ENCODE data around the gene PHF2. TPM values are rescaled to one million over a fixed set of nuclear protein-coding genes. Genes with fewer than 3 reads are reported as not detected.

PHF2 gene
- total and polyA plus RNA-seq, 2 experiments from 2014 or later, result 4.6 to 16.5 TPM

- Histone ChIP-seq H3K4me2 (ENCODE audit: unreplicated experiment) (no peak overlapping the region), H3K9me2 (ENCODE audit: insufficient read depth) (no peaks in the 10 kb centered on the region), H3K27ac (no peak overlapping the region), H4K20me1 (ENCODE audit: insufficient read depth) (0 out of 2 replicates have a peak, but pooled peaks cover 4% of the 10 kb centered on the region), H3K27me3 (replicated peaks; ENCODE audit: insufficient read depth) (no peaks in the 10 kb centered on the region), H3K79me2 (ENCODE audit: insufficient read depth) (peaks cover 95% of the 10 kb centered on the region), H3K4me1 (ENCODE audit: insufficient read depth) (no peaks in the 10 kb centered on the region), H3F3A (ENCODE audit: insufficient read depth) (no peaks in the 10 kb centered on the region), H3K4me3 (no peak overlapping the region), H3K9ac (no peak overlapping the region), H2AFZ (no peak overlapping the region), H3K36me3 (ENCODE audit: low read depth) (0 out of 2 replicates have a peak, but pooled peaks cover 4% of the 10 kb centered on the region), H3K9me3 (ENCODE audit: low read depth) (no peaks in the 10 kb centered on the region)
- TF ChIP-seq EZH2phosphoT487 (IDR thresholded peaks at IDR 0.05; ENCODE audit: insufficient read depth, low read depth), result no peak
- no peak for TF ChIP-seq EZH2 (IDR thresholded peaks at IDR 0.05; ENCODE audit: insufficient read depth, poor library complexity, severe bottlenecking)
- no peak for DNase-seq
- in situ Hi-C loops (cut with MboI), result no loop called here
- 83 to 85% methylated on average over 2 of the region's 2 CpGs for WGBS, 2 experiments (ENCODE audit: low coverage in 1 of 2, low lambda C conversion rate in 2 of 2, missing lambda C conversion rate in 2 of 2)
These were observed 35.8 kb downstream of the PHF2 start for GRCh38 chr9:93612052-93612795.

GRCh38 chr9:93612796-93613154 is 36.4 kb downstream of the PHF2 start:
- H3K4me1 ChIP-seq (ENCODE audit: insufficient read depth), result no peaks in the 10 kb centered on the region
- no peaks in the 10 kb centered on the region for H3K27me3 ChIP-seq (replicated peaks; ENCODE audit: insufficient read depth)
- peaks cover 96% of the 10 kb centered on the region for H3K79me2 ChIP-seq (ENCODE audit: insufficient read depth)
- in situ Hi-C loops (cut with MboI), result no loop called here
- H3K4me2 ChIP-seq (ENCODE audit: unreplicated experiment), result no peak overlapping the region
- H3F3A ChIP-seq (ENCODE audit: insufficient read depth), result no peaks in the 10 kb centered on the region
- H3K4me3 ChIP-seq, result no peak overlapping the region
- H3K9me3 ChIP-seq (ENCODE audit: low read depth), result no peaks in the 10 kb centered on the region
- no peak overlapping the region for H2AFZ ChIP-seq
- no peak for DNase-seq
- no peak overlapping the region for H3K27ac ChIP-seq
- H4K20me1 ChIP-seq (ENCODE audit: insufficient read depth), result 0 out of 2 replicates have a peak, but pooled peaks cover 4% of the 10 kb centered on the region
- WGBS, 2 experiments (ENCODE audit: low coverage in 1 of 2, low lambda C conversion rate in 2 of 2, missing lambda C conversion rate in 2 of 2), result 73 to 78% methylated on average over 5 of the region's 5 CpGs
- no peaks in the 10 kb centered on the region for H3K9me2 ChIP-seq (ENCODE audit: insufficient read depth)
- 0 out of 2 replicates have a peak, but pooled peaks cover 4% of the 10 kb centered on the region for H3K36me3 ChIP-seq (ENCODE audit: low read depth)
- no peak for TF ChIP-seq EZH2 (IDR thresholded peaks at IDR 0.05; ENCODE audit: insufficient read depth, poor library complexity, severe bottlenecking)
- TF ChIP-seq EZH2phosphoT487 (IDR thresholded peaks at IDR 0.05; ENCODE audit: insufficient read depth, low read depth), result no peak
- no peak overlapping the region for H3K9ac ChIP-seq

- H3K27me3 ChIP-seq (replicated peaks; ENCODE audit: insufficient read depth), result no peaks in the 10 kb centered on the region
- no peak overlapping the region for H3K4me3 ChIP-seq
- no peak for DNase-seq
- H3K9me3 ChIP-seq (ENCODE audit: low read depth), result no peaks in the 10 kb centered on the region
- H3K4me2 ChIP-seq (ENCODE audit: unreplicated experiment), result no peak overlapping the region
- 0 out of 2 replicates have a peak, but pooled peaks cover 4% of the 10 kb centered on the region for H3K36me3 ChIP-seq (ENCODE audit: low read depth)
- 0 out of 2 replicates have a peak, but pooled peaks cover 4% of the 10 kb centered on the region for H4K20me1 ChIP-seq (ENCODE audit: insufficient read depth)
- in situ Hi-C loops (cut with MboI), result no loop called here
- H2AFZ ChIP-seq, result no peak overlapping the region
- H3K9ac ChIP-seq, result no peak overlapping the region
- H3K79me2 ChIP-seq (ENCODE audit: insufficient read depth), result peaks cover 96% of the 10 kb centered on the region
- H3K27ac ChIP-seq, result no peak overlapping the region
- H3K4me1 ChIP-seq (ENCODE audit: insufficient read depth), result no peaks in the 10 kb centered on the region
- H3K9me2 ChIP-seq (ENCODE audit: insufficient read depth), result no peaks in the 10 kb centered on the region
- no peaks in the 10 kb centered on the region for H3F3A ChIP-seq (ENCODE audit: insufficient read depth)
- TF ChIP-seq EZH2 (IDR thresholded peaks at IDR 0.05; ENCODE audit: insufficient read depth, poor library complexity, severe bottlenecking), result no peak
- 85 to 94% methylated on average over 5 of the region's 5 CpGs for WGBS, 2 experiments (ENCODE audit: low coverage in 1 of 2, low lambda C conversion rate in 2 of 2, missing lambda C conversion rate in 2 of 2)
These were observed 36.8 kb downstream of the PHF2 start for GRCh38 chr9:93613174-93613573.

GRCh38 chr9:93613791-93614190 is 37.4 kb downstream of the PHF2 start:
- Histone ChIP-seq H3K27me3 (replicated peaks; ENCODE audit: insufficient read depth) (no peaks in the 10 kb centered on the region), H3K27ac (no peak overlapping the region), H3K9me2 (ENCODE audit: insufficient read depth) (no peaks in the 10 kb centered on the region), H3K4me2 (ENCODE audit: unreplicated experiment) (no peak overlapping the region), H3K36me3 (ENCODE audit: low read depth) (0 out of 2 replicates have a peak, but pooled peaks cover 4% of the 10 kb centered on the region), H3K4me3 (no peak overlapping the region), H3K9me3 (ENCODE audit: low read depth) (no peaks in the 10 kb centered on the region), H3K9ac (no peak overlapping the region), H2AFZ (no peak overlapping the region), H4K20me1 (ENCODE audit: insufficient read depth) (0 out of 2 replicates have a peak, but pooled peaks cover 4% of the 10 kb centered on the region), H3K79me2 (ENCODE audit: insufficient read depth) (peaks cover 96% of the 10 kb centered on the region), H3F3A (ENCODE audit: insufficient read depth) (no peaks in the 10 kb centered on the region), H3K4me1 (ENCODE audit: insufficient read depth) (no peaks in the 10 kb centered on the region)
- in situ Hi-C loops (cut with MboI), result no loop called here
- 57 to 64% methylated on average over 3 of the region's 3 CpGs for WGBS, 2 experiments (ENCODE audit: low coverage in 1 of 2, low lambda C conversion rate in 2 of 2, missing lambda C conversion rate in 2 of 2)
- DNase-seq, result no peak
- TF ChIP-seq EZH2phosphoT487 (IDR thresholded peaks at IDR 0.05; ENCODE audit: insufficient read depth, low read depth) (no peak), EZH2 (IDR thresholded peaks at IDR 0.05; ENCODE audit: insufficient read depth, poor library complexity, severe bottlenecking) (no peak)
